H9 (cell line): Measurements from ENCODE around the gene HBS1L. TPM values are rescaled to one million over a fixed set of nuclear protein-coding genes. Genes with fewer than 3 reads are reported as not detected.

Experiments
- DNase-seq: peaks from one replicate; pipeline ENCODE4 v3.0.0-alpha.2; 2017
- H2AFZ ChIP-seq: one replicate; pipeline ENCODE4 v1.6.1; 2013; ENCODE audit warnings: mild to moderate bottlenecking, low read length, control low read depth, moderate library complexity
- H2AK5ac ChIP-seq: 2 replicates; pipeline ENCODE4 v1.6.1; 2013; ENCODE audit warnings: low read length, control low read depth, mixed read lengths; ENCODE audit not compliant: insufficient read length
- H2BK120ac ChIP-seq: one replicate; pipeline ENCODE4 v1.6.1; 2013; ENCODE audit warnings: low read depth, mild to moderate bottlenecking, low read length, control low read depth, inconsistent platforms; ENCODE audit not compliant: poor library complexity, severe bottlenecking
- H2BK12ac ChIP-seq: 2 replicates; pipeline ENCODE4 v1.6.1; 2013; ENCODE audit warnings: low read length, control low read depth, mixed read lengths, low read depth; ENCODE audit not compliant: insufficient read length
- H2BK15ac ChIP-seq: 2 replicates; pipeline ENCODE4 v1.6.1; 2013; ENCODE audit warnings: low read depth, low read length, control low read depth
- H2BK20ac ChIP-seq: one replicate; pipeline ENCODE4 v1.6.1; 2013; ENCODE audit warnings: low read depth, mild to moderate bottlenecking, low read length, control low read depth, inconsistent platforms; ENCODE audit not compliant: poor library complexity, severe bottlenecking
- H2BK5ac ChIP-seq: 2 replicates; pipeline ENCODE4 v1.6.1; 2013; ENCODE audit warnings: low read length, control low read depth, mixed read lengths; ENCODE audit not compliant: insufficient read length
- H3K14ac ChIP-seq: 2 replicates; pipeline ENCODE4 v1.6.1; 2013; ENCODE audit warnings: low read length, control low read depth; ENCODE audit not compliant: insufficient read depth
- H3K18ac ChIP-seq: 2 replicates; pipeline ENCODE4 v1.6.1; 2013; ENCODE audit warnings: low read depth, mild to moderate bottlenecking, mixed read lengths, low read length, control low read depth; ENCODE audit not compliant: insufficient read length
- H3K23ac ChIP-seq: 2 replicates; pipeline ENCODE4 v1.6.1; 2013; ENCODE audit warnings: low read length, control low read depth, mixed read lengths, low read depth; ENCODE audit not compliant: insufficient read length
- H3K23me2 ChIP-seq: 2 replicates; pipeline ENCODE4 v1.6.1; 2013; ENCODE audit warnings: low read depth, mild to moderate bottlenecking, mixed read lengths, low read length, control low read depth; ENCODE audit not compliant: insufficient read length, poor library complexity, severe bottlenecking
- H3K27ac ChIP-seq: 2 replicates; pipeline ENCODE4 v1.5.1; 2013; ENCODE audit warnings: low read length, control low read depth, mixed read lengths, low read depth; ENCODE audit not compliant: insufficient read length
- H3K27me3 ChIP-seq: 2 replicates; pipeline ENCODE4 v1.6.1; 2013; ENCODE audit warnings: low read length, control low read depth, inconsistent platforms; ENCODE audit not compliant: insufficient read depth
- H3K4ac ChIP-seq: 2 replicates; pipeline ENCODE4 v1.6.1; 2013; ENCODE audit warnings: low read depth, mild to moderate bottlenecking, control low read depth, inconsistent platforms, low read length, moderate library complexity
- H3K4me1 ChIP-seq: 2 replicates; pipeline ENCODE4 v1.6.1; 2013; ENCODE audit warnings: low read length, control low read depth, inconsistent platforms; ENCODE audit not compliant: insufficient read depth
- H3K4me2 ChIP-seq: 2 replicates; pipeline ENCODE4 v1.6.1; 2013; ENCODE audit warnings: low read length, control low read depth, mixed read lengths; ENCODE audit not compliant: insufficient read length, insufficient read depth
- H3K56ac ChIP-seq: 2 replicates; pipeline ENCODE4 v1.6.1; 2013; ENCODE audit warnings: low read depth, mild to moderate bottlenecking, mixed read lengths, low read length, control low read depth; ENCODE audit not compliant: insufficient read length
- H3K79me1 ChIP-seq: 2 replicates; pipeline ENCODE4 v1.6.1; 2013; ENCODE audit warnings: low read depth, mild to moderate bottlenecking, moderate library complexity, low read length, control low read depth, inconsistent platforms; ENCODE audit not compliant: insufficient read depth, poor library complexity, severe bottlenecking
- H3K79me2 ChIP-seq: 2 replicates; pipeline ENCODE4 v1.6.1; 2013; ENCODE audit warnings: low read length, control low read depth, inconsistent platforms; ENCODE audit not compliant: insufficient read depth
- H3K9ac ChIP-seq: 2 replicates; pipeline ENCODE4 v1.6.1; 2013; ENCODE audit warnings: low read length, control low read depth, mixed read lengths; ENCODE audit not compliant: insufficient read length; ENCODE audit errors: extremely low read depth
- H3K9me3 ChIP-seq: one replicate; pipeline ENCODE4 v1.6.1; 2013; ENCODE audit warnings: low read depth, low read length, inconsistent platforms; ENCODE audit not compliant: control insufficient read depth
- H3T11ph ChIP-seq: one replicate; pipeline ENCODE4 v1.6.1; 2013; ENCODE audit warnings: mild to moderate bottlenecking, low read length, control low read depth, inconsistent platforms
- H4K20me1 ChIP-seq: one replicate; pipeline ENCODE4 v1.6.1; 2013; ENCODE audit not compliant: control insufficient read depth, insufficient read length, insufficient read depth
- H4K5ac ChIP-seq: 2 replicates; pipeline ENCODE4 v1.6.1; 2013; ENCODE audit warnings: low read depth, mild to moderate bottlenecking, mixed read lengths, low read length, control low read depth; ENCODE audit not compliant: insufficient read length
- H4K8ac ChIP-seq: replicated peaks from 2 replicates; pipeline ENCODE4 v1.6.1; 2013; ENCODE audit warnings: low read length, control low read depth, mixed read lengths, low read depth; ENCODE audit not compliant: insufficient read length
- H4K91ac ChIP-seq: 2 replicates; pipeline ENCODE4 v1.6.1; 2013; ENCODE audit warnings: low read depth, mild to moderate bottlenecking, moderate library complexity, mixed read lengths, low read length, control low read depth; ENCODE audit not compliant: insufficient read length
- H3K27ac Mint-ChIP-seq, 3 experiments: 2 replicates in 2 of 3; 3 replicates in 1 of 3; pipeline ENCODE4 v1.8.0; 2020 to 2021; ENCODE audit warnings: mixed read lengths in 3 of 3, mild to moderate bottlenecking in 1 of 3, moderate library complexity in 1 of 3
- H3K27me3 Mint-ChIP-seq: 2 replicates; pipeline ENCODE4 v1.8.0; 2021; ENCODE audit warnings: low read depth, mild to moderate bottlenecking, moderate library complexity, mixed read lengths
- H3K36me3 Mint-ChIP-seq, 3 experiments: 2 replicates in 2 of 3; 3 replicates in 1 of 3; pipeline ENCODE4 v1.8.0; 2020 to 2021; ENCODE audit warnings: low read depth in 3 of 3, mixed read lengths in 3 of 3; ENCODE audit not compliant: insufficient read depth in 1 of 3
- H3K4me1 Mint-ChIP-seq, 2 experiments: 2 replicates each; pipeline ENCODE4 v1.8.0; 2020; ENCODE audit warnings: mixed read lengths in 2 of 2
- H3K4me3 Mint-ChIP-seq, 2 experiments: 2 replicates in 1 of 2; 3 replicates in 1 of 2; pipeline ENCODE4 v1.8.0; 2020 to 2021; ENCODE audit warnings: mild to moderate bottlenecking in 2 of 2, mixed read lengths in 2 of 2, moderate library complexity in 1 of 2
- H3K9me3 Mint-ChIP-seq, 2 experiments: 2 replicates in 1 of 2; 3 replicates in 1 of 2; pipeline ENCODE4 v1.8.0; 2020; ENCODE audit warnings: mild to moderate bottlenecking in 2 of 2, mixed read lengths in 2 of 2, moderate library complexity in 1 of 2
- WGBS: extraction: QIAGEN DNeasy Blood & Tissue Kit; methylation state at CpG from one replicate; pipeline ENCODE4 v1.1.7; 2013; ENCODE audit warnings: missing lambda C conversion rate, low lambda C conversion rate, mixed read lengths; ENCODE audit not compliant: insufficient read length; ENCODE audit errors: extremely low coverage; 5-methylcytosine and 5-hydroxymethylcytosine counted together
- total RNA-seq: library from RNA; stranded (reverse); gene quantifications from 2 replicates; pipeline ENCODE4 v1.2.1, GENCODE V29; 2021
- TF ChIP-seq, protein P1 (sequence below): fragments of 200-600 bp; sonication (generic); conservative IDR thresholded peaks from 3 replicates; pipeline ENCODE4 v1.8.0; 2021; ENCODE audit warnings: antibody characterized with exemption, mild to moderate bottlenecking

HBS1L gene
- total RNA-seq, 1 experiment from 2014 or later: 110 TPM

GRCh38 chr6:134954272-134955000, 100.2 kb downstream of the HBS1L start:
- no peak overlapping the region for H3T11ph ChIP-seq
- no peak overlapping the region for H3K18ac ChIP-seq
- peaks cover under 1 to 6% of the 10 kb centered on the region in 2 experiments for H3K9me3 Mint-ChIP-seq
- H3K9ac ChIP-seq: no peak overlapping the region
- H3K4ac ChIP-seq: no peak overlapping the region
- H2BK5ac ChIP-seq: no peak overlapping the region
- no peak overlapping the region for H2BK120ac ChIP-seq
- no peak overlapping the region for H2BK12ac ChIP-seq
- no peaks in the 10 kb centered on the region for H3K79me1 ChIP-seq
- no peak overlapping the region for H3K4me3 Mint-ChIP-seq
- no peaks in the 10 kb centered on the region for H3K4me1 ChIP-seq
- H2BK20ac ChIP-seq: no peak overlapping the region
- no CpG with 5 or more reads among the region's 4 CpGs for WGBS
- no peaks in the 10 kb centered on the region for H3K79me2 ChIP-seq
- H3K23me2 ChIP-seq: no peaks in the 10 kb centered on the region
- no peak overlapping the region for H4K5ac ChIP-seq
- TF ChIP-seq, protein P1, sequence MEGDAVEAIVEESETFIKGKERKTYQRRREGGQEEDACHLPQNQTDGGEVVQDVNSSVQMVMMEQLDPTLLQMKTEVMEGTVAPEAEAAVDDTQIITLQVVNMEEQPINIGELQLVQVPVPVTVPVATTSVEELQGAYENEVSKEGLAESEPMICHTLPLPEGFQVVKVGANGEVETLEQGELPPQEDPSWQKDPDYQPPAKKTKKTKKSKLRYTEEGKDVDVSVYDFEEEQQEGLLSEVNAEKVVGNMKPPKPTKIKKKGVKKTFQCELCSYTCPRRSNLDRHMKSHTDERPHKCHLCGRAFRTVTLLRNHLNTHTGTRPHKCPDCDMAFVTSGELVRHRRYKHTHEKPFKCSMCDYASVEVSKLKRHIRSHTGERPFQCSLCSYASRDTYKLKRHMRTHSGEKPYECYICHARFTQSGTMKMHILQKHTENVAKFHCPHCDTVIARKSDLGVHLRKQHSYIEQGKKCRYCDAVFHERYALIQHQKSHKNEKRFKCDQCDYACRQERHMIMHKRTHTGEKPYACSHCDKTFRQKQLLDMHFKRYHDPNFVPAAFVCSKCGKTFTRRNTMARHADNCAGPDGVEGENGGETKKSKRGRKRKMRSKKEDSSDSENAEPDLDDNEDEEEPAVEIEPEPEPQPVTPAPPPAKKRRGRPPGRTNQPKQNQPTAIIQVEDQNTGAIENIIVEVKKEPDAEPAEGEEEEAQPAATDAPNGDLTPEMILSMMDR: no peak
- H3K23ac ChIP-seq: no peak overlapping the region
- no peak overlapping the region for H4K91ac ChIP-seq
- peaks cover 4 to 8% (median 5%) of the 10 kb centered on the region in 3 experiments for H3K36me3 Mint-ChIP-seq
- no peak overlapping the region for H3K27ac ChIP-seq
- H4K8ac ChIP-seq: no peak overlapping the region
- no peak for DNase-seq
- no peak overlapping the region for H3K56ac ChIP-seq
- no peak overlapping the region for H3K14ac ChIP-seq
- no peak overlapping the region for H2AFZ ChIP-seq
- H4K20me1 ChIP-seq: no peaks in the 10 kb centered on the region
- H2AK5ac ChIP-seq: no peak overlapping the region
- H2BK15ac ChIP-seq: no peak overlapping the region
- no peak overlapping the region for H3K27ac Mint-ChIP-seq
- H3K27me3 Mint-ChIP-seq: no peaks in the 10 kb centered on the region; the same call in none of the 2 replicates
- H3K4me1 Mint-ChIP-seq: peaks cover 0 to 6% of the 10 kb centered on the region in 2 experiments; a peak in 1 of 4 replicates
- no peak overlapping the region for H3K4me2 ChIP-seq
- H3K27me3 ChIP-seq: no peaks in the 10 kb centered on the region
- H3K9me3 ChIP-seq: no peaks in the 10 kb centered on the region
